Adipose tissue (tissue), 3 donors: ENCODE measurements around the gene MEGF9. TPM values are rescaled to one million over a fixed set of nuclear protein-coding genes. Genes with fewer than 3 reads are reported as not detected.
A peak's percentile ranks its signal among the peaks of the same experiment; 100 is the strongest.

Experiments used
- H3K27ac ChIP-seq: one replicate; pipeline ENCODE4 v1.5.1; 2013; ENCODE audit warnings: low read depth, low read length
- WGBS, 3 donors: extraction: QIAGEN DNeasy Blood & Tissue Kit; methylation state at CpG; one replicate each; pipeline ENCODE4 v1.1.7; 2013; 5-methylcytosine and 5-hydroxymethylcytosine counted together
- polyA plus RNA-seq, 3 donors: library from polyadenylated mRNA; stranded (reverse); fragments of 200-250 nt; gene quantifications; one replicate each; pipeline ENCODE4 v1.2.3, GENCODE V29; 2013
- donor health status: healthy with polysubstance abuse.
- donor health status: Bipolar disorder and iron deficiency.
- donor health status: healthy.

The MEGF9 gene
- polyA plus RNA-seq, 3 donors = 3.9 to 8.0 (median 7.0) TPM

DNA sequence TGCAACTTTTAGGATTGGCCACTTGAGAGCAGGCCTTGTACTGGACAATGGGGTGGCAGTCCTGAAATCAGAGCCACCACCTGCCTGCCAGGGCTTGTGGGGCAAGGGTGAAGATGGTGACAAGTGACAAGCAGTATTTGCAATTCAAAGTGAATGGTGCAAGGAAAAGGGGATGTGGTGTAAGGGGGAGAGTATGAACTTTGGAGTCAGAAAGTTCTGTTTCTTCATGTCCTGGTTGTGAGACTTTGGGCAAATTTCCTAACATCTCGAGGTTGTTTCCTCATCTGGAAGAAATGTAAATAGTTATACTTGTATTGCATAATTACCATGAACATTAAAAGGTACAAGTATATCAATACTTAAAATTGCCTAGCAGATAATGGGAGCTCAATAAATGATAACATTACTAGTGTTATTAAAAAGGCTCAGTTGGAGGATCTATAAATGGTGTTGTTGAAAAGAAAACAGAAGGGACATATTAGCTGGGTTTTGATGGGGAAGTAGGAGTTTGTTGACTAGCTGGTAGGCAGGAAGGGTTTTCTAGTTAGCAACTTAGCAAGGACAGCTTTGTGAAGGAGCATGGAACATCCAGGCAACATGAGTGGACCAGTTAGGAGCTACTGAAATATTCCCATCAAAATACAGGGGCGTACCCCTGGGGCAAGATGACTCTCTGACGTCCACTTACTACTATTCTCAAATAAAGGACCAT lies 21.3 kb upstream of the MEGF9 start:
- H3K27ac ChIP-seq = peak overlapping the region; percentile 60
- 55 to 61% (median 58%) methylated on average over 3 of the region's 3 CpGs for WGBS, 3 donors

DNA sequence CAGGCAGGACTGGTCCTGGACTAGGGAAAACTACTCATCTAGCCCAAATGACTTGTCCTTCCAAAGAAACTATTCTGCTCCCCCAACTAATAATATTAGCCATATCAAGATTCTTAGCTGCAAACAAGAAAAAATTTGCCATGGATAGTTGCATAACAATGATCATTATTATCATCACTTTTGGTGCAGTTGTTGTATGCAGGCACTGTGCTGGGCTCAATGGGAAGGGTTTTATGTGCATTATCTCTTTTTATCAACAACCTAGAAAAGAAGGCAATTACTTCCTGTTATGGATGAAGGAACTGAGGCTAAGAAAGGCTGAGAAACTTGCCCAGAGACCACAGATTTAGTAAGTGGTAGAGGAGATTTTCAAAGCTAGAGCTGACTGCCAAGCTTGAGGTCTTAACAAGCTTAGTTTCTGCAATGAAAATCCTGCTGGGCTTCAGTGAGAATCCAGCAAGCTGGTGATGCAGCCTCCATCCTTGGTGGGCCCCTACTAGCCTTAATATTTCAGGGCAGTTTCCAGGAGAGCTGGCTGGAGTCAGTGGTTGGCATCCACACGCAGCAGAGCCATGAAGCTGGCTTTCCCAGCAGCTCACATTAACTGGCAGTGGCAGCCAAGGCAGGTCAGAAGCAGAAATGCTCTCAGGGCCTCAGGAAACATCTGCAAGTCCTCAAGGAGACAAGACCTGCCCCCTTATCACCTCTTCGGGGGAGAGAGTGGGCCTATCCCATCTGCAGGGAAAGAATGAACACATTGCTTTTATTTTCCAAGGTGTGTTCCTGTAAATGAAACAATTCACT lies 20.5 kb upstream of the MEGF9 start:
- 11 to 32% (median 25%) methylated on average over 2 of the region's 2 CpGs for WGBS, 3 donors
- no peak overlapping the region for H3K27ac ChIP-seq

DNA sequence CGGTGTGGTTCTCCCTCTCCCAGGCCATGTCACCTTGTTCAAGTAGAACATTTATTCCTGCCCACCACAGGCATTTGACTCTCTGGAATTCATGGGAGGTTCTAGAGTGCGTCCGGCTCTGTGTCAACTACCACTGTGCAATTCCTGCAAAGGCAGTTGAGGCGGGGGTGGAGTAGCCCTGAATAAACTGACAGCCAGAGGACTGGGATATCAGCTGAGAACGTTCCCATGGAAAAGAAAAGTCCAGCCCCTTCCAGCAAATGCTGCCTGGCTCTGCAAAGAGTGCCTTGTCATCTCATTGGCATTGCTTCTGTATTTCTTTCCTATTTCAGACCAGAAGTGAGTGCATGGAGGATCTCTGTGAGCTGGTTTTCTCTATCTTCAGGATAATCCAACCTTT lies 18.9 kb upstream of the MEGF9 start:
- WGBS, 3 donors = 34 to 71% (median 67%) methylated on average over 5 of the region's 5 CpGs
- no peak overlapping the region for H3K27ac ChIP-seq

DNA sequence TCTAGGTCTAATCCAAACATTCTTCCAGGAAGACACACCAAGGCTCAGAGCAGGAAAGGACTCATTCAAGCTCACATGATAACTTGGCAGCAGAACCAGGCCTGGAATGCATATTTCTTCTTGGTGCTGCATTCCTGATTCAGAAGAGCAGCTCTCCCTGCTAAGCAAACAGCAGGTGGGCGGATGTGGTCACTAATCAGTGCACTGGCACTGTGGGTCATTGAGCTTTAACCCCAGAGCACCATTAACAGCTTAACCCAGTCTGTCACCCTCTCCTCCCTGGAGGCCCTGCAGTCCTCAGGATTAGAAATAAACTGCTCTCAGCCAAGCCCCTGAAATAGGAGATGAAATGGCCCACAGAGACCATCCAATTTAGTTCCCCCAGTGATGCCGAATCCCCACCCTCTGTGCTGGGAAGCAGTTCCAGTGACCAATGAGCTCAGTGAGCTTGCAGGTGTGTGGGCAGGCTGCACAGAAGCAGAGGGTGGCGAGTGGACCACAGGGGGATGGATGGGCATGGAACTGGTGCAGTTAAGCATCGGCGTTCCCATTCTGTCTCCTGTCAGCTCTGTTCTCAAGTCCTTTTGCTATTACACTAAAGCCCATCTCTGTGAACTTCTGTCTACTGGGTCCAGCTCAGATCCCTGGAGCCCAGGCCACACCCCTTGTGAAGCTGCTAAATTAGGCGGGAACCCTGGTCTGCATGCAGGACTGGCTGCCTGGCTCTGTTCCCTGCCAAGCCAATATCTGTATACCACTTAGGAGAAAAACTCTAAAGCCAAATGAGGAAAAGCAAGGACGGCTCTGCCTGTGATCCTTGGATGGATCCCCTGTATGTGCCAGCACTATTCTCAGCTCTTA lies 16.6 kb upstream of the MEGF9 start:
- no peak overlapping the region for H3K27ac ChIP-seq
- 71 to 84% (median 78%) methylated on average over 7 of the region's 7 CpGs for WGBS, 3 donors

DNA sequence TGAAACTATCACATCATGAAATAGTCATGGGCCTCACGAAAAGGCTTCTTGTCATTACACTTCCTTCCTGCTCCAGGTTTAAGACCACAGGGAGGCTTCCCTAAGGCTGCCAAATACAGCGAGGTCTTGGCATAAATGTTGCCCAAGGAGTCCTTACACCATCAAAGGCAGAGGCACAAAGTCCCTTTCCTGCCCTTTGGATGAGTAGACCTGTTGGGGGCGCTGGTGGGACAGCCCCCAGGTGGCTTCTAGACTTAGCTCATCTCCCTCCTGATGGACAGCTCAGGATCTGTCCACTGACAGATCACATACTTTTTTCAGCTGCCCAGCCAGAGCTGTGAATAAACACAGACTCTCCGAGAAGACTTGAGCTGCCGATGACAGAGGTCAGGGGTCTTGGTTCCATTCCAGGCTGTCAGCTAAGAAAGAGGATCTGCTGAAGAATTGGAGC lies 15.5 kb upstream of the MEGF9 start:
- H3K27ac ChIP-seq = no peak overlapping the region
- 33 to 64% (median 41%) methylated on average over 5 of the region's 5 CpGs for WGBS, 3 donors

DNA sequence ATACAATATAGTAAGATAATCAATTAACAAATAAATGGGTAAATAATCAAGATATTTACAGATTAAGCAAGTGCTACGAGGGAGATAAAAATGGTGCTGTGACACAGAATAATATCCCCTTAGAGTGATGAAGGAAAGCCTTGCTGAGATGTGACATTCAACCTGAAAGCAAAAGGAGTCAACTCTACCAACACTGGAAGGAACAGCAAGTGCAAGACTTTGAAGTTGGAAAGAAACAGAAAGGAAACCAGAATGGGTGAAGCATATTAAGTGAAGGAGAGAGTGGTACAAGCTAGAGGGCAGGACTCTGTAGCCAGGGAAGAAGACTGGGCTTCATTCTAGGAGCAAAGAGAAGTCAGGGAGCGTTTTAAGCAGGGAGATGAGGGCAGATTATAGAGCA lies 12.2 kb upstream of the MEGF9 start:
- 67 to 88% (median 77%) methylated on average over 2 of the region's 2 CpGs for WGBS, 3 donors
- H3K27ac ChIP-seq = no peak overlapping the region

DNA sequence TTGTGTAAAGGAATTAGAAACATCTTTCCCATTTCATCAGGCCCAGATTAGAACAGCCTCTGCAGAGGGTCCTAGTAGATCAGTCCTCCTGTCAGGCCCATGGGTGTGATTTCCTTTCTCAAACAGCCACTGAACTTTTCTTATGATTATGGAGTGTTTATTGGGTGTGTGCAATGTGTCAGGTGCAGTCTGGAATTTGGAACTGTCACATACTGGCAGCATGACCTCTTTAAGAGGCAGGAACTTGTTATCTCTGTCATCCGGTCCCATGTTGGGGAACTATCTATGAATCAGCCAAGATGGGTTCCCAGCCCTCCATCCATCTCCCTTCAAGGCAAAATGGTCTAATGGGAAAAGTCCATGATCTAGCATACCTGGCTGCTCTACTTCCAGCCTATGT lies 11.6 kb upstream of the MEGF9 start:
- H3K27ac ChIP-seq = no peak overlapping the region
- 61 to 79% (median 62%) methylated on average over 1 of the region's 1 CpG for WGBS, 3 donors

DNA sequence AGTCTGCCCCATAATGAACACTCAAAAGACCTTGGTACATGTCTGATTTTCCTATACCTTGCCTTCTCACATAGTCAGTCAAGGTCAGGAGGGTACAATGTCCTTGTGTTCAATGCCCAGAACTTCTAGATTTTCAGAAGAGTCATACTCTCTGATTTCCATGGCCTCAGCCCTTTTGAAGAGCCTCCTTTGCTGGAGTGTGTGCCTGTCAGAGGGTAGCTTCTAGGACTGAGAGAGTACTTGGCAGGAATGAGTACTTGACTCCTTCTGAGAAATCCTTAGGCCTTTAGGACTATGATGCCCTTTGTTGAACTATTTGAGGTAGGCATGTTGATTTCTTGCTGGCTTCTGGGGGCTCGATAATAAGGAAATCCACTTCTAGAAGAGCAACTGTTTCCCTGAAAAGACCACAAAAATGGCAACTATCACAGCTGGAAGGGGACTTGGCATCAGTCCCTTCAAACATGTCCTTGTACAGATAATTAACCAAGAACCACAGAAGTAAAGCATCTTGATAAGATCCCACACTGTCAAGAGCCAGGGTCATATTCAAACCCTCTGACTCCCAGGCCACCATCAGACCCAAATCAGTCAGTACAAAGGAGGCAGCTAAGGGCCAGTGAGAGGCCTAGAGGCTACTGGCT lies 10.6 kb upstream of the MEGF9 start:
- 72 to 100% (median 76%) methylated on average over 1 of the region's 1 CpG for WGBS, 3 donors

DNA sequence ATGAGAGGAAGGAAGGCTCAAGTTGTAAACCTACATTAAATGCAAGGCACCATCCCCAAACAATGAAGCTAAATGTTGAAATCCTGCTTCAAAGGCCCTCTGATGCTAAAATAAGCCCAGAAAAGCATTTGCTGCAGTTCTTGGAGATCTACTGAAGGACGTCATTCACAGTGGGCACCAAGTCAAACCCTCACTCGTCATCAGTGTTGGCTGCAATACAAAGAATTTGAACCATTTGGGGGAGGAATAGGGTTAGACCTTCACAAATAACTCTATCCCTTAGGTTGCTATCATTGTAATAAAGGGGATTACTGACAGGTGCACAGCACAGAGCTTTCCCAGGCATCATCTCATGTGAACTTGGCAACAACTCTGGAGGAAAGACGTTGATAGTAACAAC lies 9.3 kb upstream of the MEGF9 start:
- no peak overlapping the region for H3K27ac ChIP-seq
- WGBS, 3 donors = 58 to 64% (median 62%) methylated on average over 3 of the region's 3 CpGs

More for the DNA sequence above, 10.6 kb upstream of the MEGF9 start:
- H3K27ac ChIP-seq = no peak overlapping the region

DNA sequence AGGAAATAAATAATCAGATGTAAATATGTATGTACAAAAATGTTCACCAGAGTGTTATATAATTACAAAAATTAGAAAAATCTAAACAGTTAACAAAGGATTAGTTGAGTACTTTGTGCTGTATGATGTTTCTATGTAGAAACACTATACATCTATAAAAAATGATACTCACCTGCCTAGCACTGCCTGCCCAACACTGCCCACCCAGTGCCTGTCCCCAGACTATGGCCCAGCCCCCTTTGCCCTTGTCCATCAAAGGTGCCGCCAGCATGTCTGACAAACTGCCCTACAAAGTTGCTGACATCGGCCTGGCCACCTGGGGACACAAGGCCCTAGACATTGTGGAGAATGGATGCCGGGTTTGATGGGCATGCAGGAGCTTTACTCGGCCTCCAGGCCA lies 6.1 kb upstream of the MEGF9 start:
- WGBS, 3 donors = 92 to 97% (median 97%) methylated on average over 4 of the region's 4 CpGs
- no peak overlapping the region for H3K27ac ChIP-seq

DNA sequence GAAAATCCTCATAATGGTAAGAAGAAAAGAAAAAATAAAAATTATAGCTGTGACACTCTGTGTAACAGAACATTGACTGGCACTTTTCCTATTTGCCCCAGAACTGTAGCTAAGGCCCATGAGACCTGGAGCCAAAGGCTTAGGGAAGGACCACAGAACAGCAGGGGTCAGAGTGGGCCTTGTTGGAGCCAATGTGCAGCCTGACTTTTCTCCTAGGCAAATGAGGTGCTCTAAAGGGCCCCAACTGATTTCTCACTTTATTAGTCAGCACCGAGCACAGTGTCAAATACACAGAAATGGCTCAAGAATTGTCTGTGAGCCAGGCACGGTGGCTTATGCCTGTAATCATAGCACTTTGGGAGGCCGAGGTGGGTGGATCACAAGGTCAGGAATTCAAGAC lies 4.0 kb upstream of the MEGF9 start:
- H3K27ac ChIP-seq = no peak overlapping the region
- 52 to 59% (median 57%) methylated on average over 3 of the region's 3 CpGs for WGBS, 3 donors

DNA sequence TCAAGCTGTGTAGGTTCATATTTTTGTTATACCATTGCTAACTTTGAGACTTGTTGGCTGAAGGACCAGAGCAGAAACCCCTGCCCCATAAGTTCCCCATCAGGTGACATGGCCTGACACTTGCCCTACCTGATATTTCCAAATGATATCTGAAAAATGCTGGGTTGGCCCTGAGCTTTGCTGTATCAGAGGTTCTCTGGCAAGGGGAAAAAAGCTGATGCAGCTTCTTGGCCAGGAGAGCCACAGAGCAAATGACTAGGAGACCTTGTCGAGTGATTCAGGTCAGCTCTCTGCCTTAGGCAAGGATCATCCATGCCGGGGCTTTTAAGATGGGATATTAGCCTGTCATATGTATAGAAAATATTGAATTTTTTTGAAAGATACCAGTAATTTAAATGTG lies 2.9 kb upstream of the MEGF9 start:
- WGBS, 3 donors = 53 to 92% (median 85%) methylated on average over 2 of the region's 2 CpGs
- no peak overlapping the region for H3K27ac ChIP-seq

DNA sequence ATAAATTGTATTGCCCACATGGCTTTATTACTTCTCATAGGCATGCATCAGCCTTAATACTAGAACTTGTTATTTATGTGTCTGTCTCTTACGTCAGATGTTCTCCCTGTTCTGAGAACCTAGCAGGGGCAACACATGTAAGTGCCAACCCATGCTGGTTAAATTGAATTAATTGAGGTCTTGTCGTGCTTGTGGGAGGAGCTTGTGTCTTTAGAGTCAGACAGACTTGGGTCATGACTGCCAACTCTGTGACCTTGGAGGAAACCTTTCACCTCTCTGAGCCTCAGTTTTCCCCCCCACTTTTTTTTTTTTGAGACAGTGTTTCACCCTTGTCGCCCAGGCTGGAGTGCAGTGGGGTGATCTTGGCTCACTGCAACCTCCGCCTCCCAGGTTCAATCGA lies 2.2 kb upstream of the MEGF9 start:
- 71 to 90% (median 86%) methylated on average over 5 of the region's 5 CpGs for WGBS, 3 donors

DNA sequence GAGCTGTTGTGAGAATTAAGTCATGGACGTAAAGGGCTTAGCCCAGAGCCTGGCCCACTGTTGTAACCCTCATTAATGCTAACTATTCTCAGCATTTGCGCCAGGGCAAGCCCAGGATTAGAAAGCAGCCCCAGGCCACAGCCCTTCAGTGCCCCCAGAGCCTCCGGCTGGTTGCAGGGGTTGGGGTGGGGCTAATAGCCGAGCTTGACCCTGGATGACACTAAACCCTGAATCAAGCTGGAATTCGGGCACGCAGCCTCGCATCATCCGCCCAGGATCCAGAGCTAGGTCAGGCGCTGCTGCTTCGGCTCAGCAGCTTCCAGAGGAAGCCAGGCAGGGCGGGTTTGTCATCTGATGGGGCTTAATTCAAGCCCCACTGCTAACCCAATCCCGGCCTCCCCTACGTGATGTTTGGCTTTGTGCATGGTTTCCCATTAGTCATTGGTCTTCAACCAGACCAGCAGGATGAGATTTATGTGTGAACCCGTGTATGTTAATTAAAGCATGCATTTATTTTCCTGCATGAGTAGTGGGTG lies 1.2 kb upstream of the MEGF9 start:
- no peak overlapping the region for H3K27ac ChIP-seq
- 44 to 68% (median 53%) methylated on average over 14 of the region's 14 CpGs for WGBS, 3 donors

More for the DNA sequence above, 2.2 kb upstream of the MEGF9 start:
- H3K27ac ChIP-seq = no peak overlapping the region

DNA sequence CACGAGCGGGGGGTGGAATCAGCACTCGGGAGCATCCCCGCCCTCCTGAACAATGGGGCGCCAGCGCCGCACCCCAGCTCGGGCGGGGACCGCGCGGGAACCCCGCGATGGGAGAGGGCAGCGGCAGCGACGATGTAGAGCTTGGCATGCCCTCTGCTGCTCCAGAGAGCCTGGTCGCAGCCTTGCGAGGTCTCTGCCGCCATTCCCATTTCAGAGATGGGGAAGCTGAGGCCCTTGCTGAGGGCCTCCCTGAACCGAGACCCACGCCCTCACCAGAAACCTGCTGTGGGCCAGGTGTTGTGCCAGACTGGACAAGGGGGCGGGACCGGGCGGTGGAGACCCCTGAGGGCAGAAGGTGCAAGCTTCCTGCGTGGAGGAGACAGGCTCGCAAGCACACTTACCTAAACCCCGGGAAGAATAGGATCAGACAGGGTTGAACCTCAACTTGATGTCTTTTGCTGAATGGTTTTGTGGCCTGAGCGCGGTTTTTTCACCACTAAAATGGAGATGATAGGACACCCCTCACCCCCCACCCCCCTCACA lies 647 bp upstream of the MEGF9 start:
- H3K27ac ChIP-seq = no peak overlapping the region
- 8 to 13% (median 11%) methylated on average over 27 to 30 of the region's 30 CpGs for WGBS, 3 donors

DNA sequence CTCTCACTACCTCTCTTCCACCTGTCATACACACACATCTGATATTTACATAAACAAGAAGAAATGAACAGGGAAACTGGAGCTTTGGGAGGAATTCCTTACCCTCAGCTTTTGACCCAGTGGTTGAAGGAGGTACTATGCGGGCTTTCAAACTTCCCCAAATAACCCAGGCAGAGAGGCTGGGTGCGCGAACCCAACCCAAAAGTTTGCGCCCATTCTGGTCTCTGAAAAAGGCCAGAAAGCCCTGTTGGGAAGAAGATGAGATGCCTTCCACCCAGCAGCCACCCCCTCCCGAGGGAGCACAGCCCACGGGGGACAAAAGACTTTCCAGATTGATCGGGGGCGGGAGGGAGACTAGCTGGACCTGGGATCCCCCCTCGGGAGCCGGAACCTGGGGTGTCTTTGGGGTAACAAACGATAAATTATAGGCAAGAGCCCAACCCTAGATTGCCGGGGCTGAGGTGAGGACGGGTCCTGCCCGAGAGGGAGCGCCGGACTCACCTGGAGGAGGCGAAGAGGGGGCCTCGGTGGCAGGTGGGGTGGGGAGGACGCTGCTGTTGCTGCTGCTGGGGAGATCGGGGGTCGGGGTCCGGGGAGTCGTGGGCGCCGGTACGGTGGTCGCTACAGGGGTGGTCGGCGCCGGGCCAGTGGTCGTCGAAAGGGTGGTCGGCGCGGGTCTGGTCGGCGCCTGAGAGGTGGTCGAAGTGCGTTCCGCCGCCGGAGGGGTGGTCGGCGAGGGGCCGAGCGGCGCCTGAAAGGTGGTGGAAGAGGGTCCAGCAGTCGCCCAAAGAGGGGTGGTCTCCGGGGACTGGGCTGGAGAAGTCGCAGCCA lies 798 bp downstream of the MEGF9 start:
- 1 to 2% (median 2%) methylated on average over 44 to 50 of the region's 50 CpGs for WGBS, 3 donors
- no peak overlapping the region for H3K27ac ChIP-seq

DNA sequence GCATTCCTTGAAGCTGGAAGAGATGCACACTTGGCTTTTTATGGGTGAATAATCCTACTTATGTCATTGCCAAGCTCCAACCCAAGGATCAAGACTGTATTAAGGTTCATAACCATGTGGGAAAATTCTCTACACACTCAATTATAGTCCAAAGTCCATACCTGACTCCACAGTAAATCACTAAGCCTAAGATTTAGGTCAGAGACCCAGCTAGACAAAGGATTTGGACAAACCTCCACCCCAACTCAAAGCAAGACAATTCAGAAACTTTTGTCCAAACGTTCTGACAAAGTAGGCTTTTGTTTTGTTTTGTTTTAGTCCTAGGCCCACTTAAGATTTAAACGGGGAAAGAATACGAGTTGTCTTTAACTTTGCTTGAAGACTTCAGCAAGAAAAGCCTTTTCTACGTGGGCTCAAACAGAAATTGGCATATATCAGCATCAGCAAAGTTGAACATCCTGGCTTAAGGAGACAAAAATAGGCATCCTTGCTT lies 1.7 kb downstream of the MEGF9 start:
- 26 to 41% (median 41%) methylated on average over 4 of the region's 4 CpGs for WGBS, 3 donors
- no peak overlapping the region for H3K27ac ChIP-seq
